IMR-90 (cell line): Measurements from ENCODE around the gene CENPP. TPM values are rescaled to one million over a fixed set of nuclear protein-coding genes. Genes with fewer than 3 reads are reported as not detected.

Experiments
- ATAC-seq: fragments of 200-7000 bp; cut with Tn5 transposase; 2 replicates; pipeline ENCODE4 v1.9.1; 2020; ENCODE audit warnings: low read depth, mild to moderate bottlenecking, moderate library complexity
- BruUV-seq: library from RNA; stranded (reverse); fragments of 400-500 nt; replicated peaks from 2 replicates; lab custom pipeline; 2021; lab: Mats Ljungman, UMichigan
- CTCF ChIA-PET: fragments of 300-600 bp; formaldehyde crosslinking; extraction: SDS; loops from one replicate; lab custom pipeline; 2021; ENCODE audit warnings: antibody characterized with exemption; lab: Yijun Ruan, JAX
- POLR2A ChIA-PET: fragments of 300-600 bp; sonication (Branson Sonifier 250); formaldehyde crosslinking; loops from one replicate; lab custom pipeline; 2022; ENCODE audit warnings: antibody characterized with exemption; ENCODE audit not compliant: unreplicated experiment; lab: Charles Lee
- DNase-seq: peaks from one replicate; pipeline ENCODE4 v3.0.0; 2013
- H2AFZ ChIP-seq: replicated peaks from 2 replicates; pipeline ENCODE3; 2013; ENCODE audit warnings: low read length, mild to moderate bottlenecking; ENCODE audit not compliant: poor library complexity
- H2AK5ac ChIP-seq: 2 replicates; pipeline ENCODE4 v1.6.1; 2013; ENCODE audit warnings: low read depth, low read length, inconsistent platforms
- H2AK9ac ChIP-seq: replicated peaks from 2 replicates; pipeline ENCODE3; 2013; ENCODE audit warnings: mild to moderate bottlenecking, low read depth, low read length, moderate library complexity; ENCODE audit not compliant: poor library complexity
- H2BK120ac ChIP-seq: 2 replicates; pipeline ENCODE4 v1.6.1; 2013; ENCODE audit warnings: low read depth, low read length, inconsistent platforms
- H2BK15ac ChIP-seq: 3 replicates; pipeline ENCODE4 v1.6.1; 2013; ENCODE audit warnings: low read depth, low read length, inconsistent platforms
- H2BK20ac ChIP-seq: 2 replicates; pipeline ENCODE4 v1.6.1; 2013; ENCODE audit warnings: low read depth, mild to moderate bottlenecking, inconsistent platforms, low read length, moderate library complexity
- H2BK5ac ChIP-seq: 2 replicates; pipeline ENCODE4 v1.6.1; 2013; ENCODE audit warnings: mild to moderate bottlenecking, low read depth, low read length, inconsistent platforms; ENCODE audit not compliant: poor library complexity, severe bottlenecking
- H3K14ac ChIP-seq: replicated peaks from 2 replicates; pipeline ENCODE4 v1.6.1; 2013; ENCODE audit warnings: low read depth, low read length, inconsistent platforms
- H3K18ac ChIP-seq: 2 replicates; pipeline ENCODE4 v1.6.1; 2013; ENCODE audit warnings: low read depth, low read length, control low read depth
- H3K23ac ChIP-seq: 2 replicates; pipeline ENCODE4 v1.6.1; 2013; ENCODE audit warnings: low read depth, low read length, inconsistent platforms
- H3K27ac ChIP-seq: 2 replicates; pipeline ENCODE4 v1.5.1; 2013; ENCODE audit warnings: mild to moderate bottlenecking, control low read depth, low read length; ENCODE audit not compliant: insufficient read depth
- H3K27me3 ChIP-seq: 2 replicates; pipeline ENCODE4 v1.6.1; 2013; ENCODE audit warnings: low read length; ENCODE audit not compliant: control insufficient read depth, insufficient read depth
- H3K36me3 ChIP-seq: 2 replicates; pipeline ENCODE4 v1.6.1; 2013; ENCODE audit warnings: low read length, mixed read lengths; ENCODE audit not compliant: control insufficient read depth, insufficient read depth
- H3K4ac ChIP-seq: 2 replicates; pipeline ENCODE4 v1.6.1; 2013; ENCODE audit warnings: low read depth, low read length, inconsistent platforms
- H3K4me1 ChIP-seq: 2 replicates; pipeline ENCODE4 v1.6.1; 2013; ENCODE audit warnings: low read length, mixed read lengths; ENCODE audit not compliant: control insufficient read depth, insufficient read depth
- H3K4me2 ChIP-seq: 2 replicates; pipeline ENCODE4 v1.6.1; 2013; ENCODE audit warnings: low read depth, mild to moderate bottlenecking, control low read depth, low read length, moderate library complexity
- H3K4me3 ChIP-seq: 2 replicates; pipeline ENCODE4 v1.5.1; 2013; ENCODE audit warnings: low read depth, mild to moderate bottlenecking, control low read depth, low read length, moderate library complexity; ENCODE audit not compliant: insufficient read depth
- H3K56ac ChIP-seq: 2 replicates; pipeline ENCODE4 v1.6.1; 2013; ENCODE audit warnings: low read length, inconsistent platforms; ENCODE audit not compliant: insufficient read depth; ENCODE audit errors: extremely low read depth
- H3K79me1 ChIP-seq, 2 experiments: 2 replicates each; pipeline ENCODE4 v1.6.1; 2013; ENCODE audit warnings: low read length in 2 of 2, inconsistent platforms in 1 of 2, low read depth in 1 of 2
- H3K9ac ChIP-seq: 2 replicates; pipeline ENCODE4 v1.6.1; 2013; ENCODE audit warnings: low read depth, low read length, control low read depth
- H3K9me1 ChIP-seq: 2 replicates; pipeline ENCODE4 v1.6.1; 2013; ENCODE audit warnings: low read length, inconsistent platforms; ENCODE audit not compliant: insufficient read depth
- H3K9me3 ChIP-seq: 2 replicates; pipeline ENCODE4 v1.6.1; 2013; ENCODE audit warnings: low read length; ENCODE audit not compliant: control insufficient read depth, insufficient read depth
- H4K20me1 ChIP-seq: 2 replicates; pipeline ENCODE4 v1.6.1; 2013; ENCODE audit warnings: low read length, inconsistent platforms; ENCODE audit not compliant: insufficient read depth
- H4K5ac ChIP-seq: 2 replicates; pipeline ENCODE4 v1.6.1; 2013; ENCODE audit warnings: mild to moderate bottlenecking, low read depth, low read length, control low read depth
- H4K8ac ChIP-seq, 2 experiments: 2 replicates each; pipeline ENCODE4 v1.6.1; 2013; ENCODE audit warnings: low read depth in 2 of 2, low read length in 2 of 2, control low read depth in 1 of 2, inconsistent platforms in 1 of 2
- H4K91ac ChIP-seq: 2 replicates; pipeline ENCODE4 v1.6.1; 2013; ENCODE audit warnings: low read depth, low read length, inconsistent platforms; ENCODE audit not compliant: insufficient read depth
- CEBPB ChIP-seq: IDR thresholded peaks from 2 replicates; pipeline ENCODE4 v1.6.1; 2012; ENCODE audit warnings: low read depth, low read length, improper control_type of control experiment
- CTCF ChIP-seq: conservative IDR thresholded peaks from 2 replicates; pipeline ENCODE4 v1.5.1; 2012; ENCODE audit warnings: mild to moderate bottlenecking, low read depth, low read length, improper control_type of control experiment
- ELK1 ChIP-seq: fragments of 150-350 bp; IDR thresholded peaks from 2 replicates; pipeline ENCODE4 v1.6.1; 2016; ENCODE audit warnings: low read depth, mild to moderate bottlenecking, low read length, moderate library complexity, borderline replicate concordance
- MAFK ChIP-seq: IDR thresholded peaks from 2 replicates; pipeline ENCODE4 v1.6.1; 2012; ENCODE audit warnings: low read depth, low read length, improper control_type of control experiment
- MAZ ChIP-seq: IDR thresholded peaks from 2 replicates; pipeline ENCODE4 v1.6.1; 2012; ENCODE audit warnings: low read depth, mild to moderate bottlenecking, low read length, improper control_type of control experiment, moderate library complexity, borderline replicate concordance
- MXI1 ChIP-seq: IDR thresholded peaks from 2 replicates; pipeline ENCODE4 v1.6.1; 2012; ENCODE audit warnings: low read depth, mild to moderate bottlenecking, low read length, moderate library complexity, borderline replicate concordance
- RAD21 ChIP-seq: IDR thresholded peaks from 2 replicates; pipeline ENCODE4 v1.6.1; 2012; ENCODE audit warnings: low read length, improper control_type of control experiment
- RCOR1 ChIP-seq: IDR thresholded peaks from 2 replicates; pipeline ENCODE4 v1.6.1; 2012; ENCODE audit warnings: mild to moderate bottlenecking, low read length, improper control_type of control experiment; ENCODE audit not compliant: insufficient replicate concordance
- RFX5 ChIP-seq: IDR thresholded peaks from 2 replicates; pipeline ENCODE4 v1.8.0; 2012; ENCODE audit warnings: low read depth, mild to moderate bottlenecking, low read length, moderate library complexity
- WGBS, 2 experiments: methylation state at CpG; one replicate each; pipeline versions ENCODE4 v1.1.5 to v1.1.7; 2013; ENCODE audit warnings: missing lambda C conversion rate in 2 of 2; ENCODE audit not compliant: insufficient read length in 1 of 2; ENCODE audit errors: extremely low coverage in 2 of 2; 5-methylcytosine and 5-hydroxymethylcytosine counted together
- dilution Hi-C: fragments of 300-500 bp; cut with HindIII; formaldehyde crosslinking; loops from one replicate; pipeline ENCODE4 v1.14.3; 2018; ENCODE audit warnings: low sequenced_read_pairs; ENCODE audit not compliant: unreplicated experiment
- in situ Hi-C: fragments of 300-500 bp; cut with MboI; formaldehyde crosslinking; loops from 3 replicates; pipeline ENCODE4 v1.14.3; 2019; ENCODE audit warnings: low sequenced_read_pairs, inconsistent platforms, mixed read lengths
- intact Hi-C: fragments of 100-400 bp; cut with micrococcal nuclease; formaldehyde crosslinking; loops from 2 replicates; pipeline ENCODE4 v1.10.0; 2022
- polyA plus RNA-seq, 3 experiments: library from polyadenylated mRNA; depleted of rRNA; stranded (reverse); fragments of >200 nt; gene quantifications; 2 replicates each; pipeline ENCODE4 v1.2.3, GENCODE V29; 2012; ENCODE audit warnings: low replicate concordance in 1 of 3
- total RNA-seq: library from RNA; depleted of rRNA; stranded (reverse); fragments of >200 nt; gene quantifications from 2 replicates; pipeline ENCODE4 v1.2.3, GENCODE V29; 2012

Gene CENPP
- total and polyA plus RNA-seq, 2 of the 4 experiments (the other 2 are of a cell fraction), result 1.4 to 2.0 TPM

GRCh38 chr9:92602413-92602812 lies 276.7 kb downstream of the CENPP start:
- Histone ChIP-seq H2AK5ac (peak overlapping the region; percentile 70), H3K14ac (no peak overlapping the region), H3K18ac (no peak overlapping the region), H4K5ac (no peak overlapping the region), H3K23ac (no peak overlapping the region), H3K27me3 (no peaks in the 10 kb centered on the region), H3K4me1 (peaks cover 17% of the 10 kb centered on the region), H3K9ac (no peak overlapping the region), H2BK15ac (0 out of 3 replicates have a peak overlapping the region, but pooled peaks have one; percentile 27), H2BK20ac (peak overlapping the region; percentile 18; the same call in 1 of the 2 replicates), H3K4ac (peak overlapping the region; percentile 71), H3K27ac (no peak overlapping the region), H3K4me2 (no peak overlapping the region), H3K79me1 (0 out of 4 replicates have a peak, but pooled peaks cover 0 to 6% of the 10 kb centered on the region in 2 experiments), H2AK9ac (no peak overlapping the region), H3K56ac (no peak overlapping the region), H4K91ac (no peak overlapping the region), H2AFZ (peak overlapping the region; percentile 45), H4K8ac (no peak overlapping the region), H3K9me1 (peaks cover 25% of the 10 kb centered on the region), H3K9me3 (no peaks in the 10 kb centered on the region; the same call in 1 of the 2 replicates), H2BK5ac (no peak overlapping the region), H3K4me3 (no peak overlapping the region), H2BK120ac (peak overlapping the region; percentile 0; the same call in 1 of the 2 replicates), H3K36me3 (no peaks in the 10 kb centered on the region), H4K20me1 (no peaks in the 10 kb centered on the region)
- CTCF ChIA-PET, result interaction anchor here (0.6 kb wide), 1 partner anchor 84 kb away, joined by 3 read pairs; no protein-coding TSS in a partner anchor
- BruUV-seq, result no TSS peak
- TF ChIP-seq CEBPB (no peak), RCOR1 (no peak), RAD21 (no peak), MAFK (no peak), MAZ (no peak), MXI1 (no peak), RFX5 (no peak), ELK1 (no peak), CTCF (no peak)
- ATAC-seq (no peak), DNase-seq (no peak)
- 97% methylated on average over 5 of the region's 10 CpGs; no CpG with 5 or more reads in 1 of the 2 experiments for WGBS, 2 experiments
- in situ Hi-C loops (no loop called here), dilution Hi-C loops (no loop called here), intact Hi-C loops (no loop called here)
- POLR2A ChIA-PET, result no interaction called here
